OCI-LY3 (cell line): ENCODE data around the gene MACROD2.

Source experiments
- H2AFZ ChIP-seq: fragments of 200-600, 300-600 bp; shearing (Covaris generic); 2 replicates; pipeline ENCODE4 v1.6.0; 2014; ENCODE audit warnings: antibody characterized with exemption, low read depth, low read length
- H3K27ac ChIP-seq: fragments of 200-600, 300-600 bp; sonication (generic); 2 replicates; pipeline ENCODE4 v1.5.1; 2014; ENCODE audit warnings: mild to moderate bottlenecking, low read length, moderate library complexity, mixed read lengths
- H3K27me3 ChIP-seq: fragments of 200-600, 300-600 bp; sonication (generic); 2 replicates; pipeline ENCODE4 v1.6.1; 2014; ENCODE audit warnings: low read depth, low read length, mixed read lengths
- H3K36me3 ChIP-seq: fragments of 200-600, 300-600 bp; sonication (generic); replicated peaks from 2 replicates; pipeline ENCODE3; 2014; ENCODE audit warnings: low read depth, low read length, mixed read lengths
- H3K4me1 ChIP-seq: fragments of 300-600, 200-600 bp; sonication (generic); 2 replicates; pipeline ENCODE4 v1.6.1; 2014; ENCODE audit warnings: low read length, mixed read lengths
- H3K4me2 ChIP-seq: fragments of 200-600, 300-600 bp; sonication (generic); 2 replicates; pipeline ENCODE4 v1.6.1; 2014; ENCODE audit warnings: low read length, mixed read lengths
- H3K4me3 ChIP-seq: fragments of 300-600, 200-600 bp; sonication (generic); 2 replicates; pipeline ENCODE4 v1.5.1; 2014; ENCODE audit warnings: antibody characterized with exemption, mild to moderate bottlenecking, low read length, moderate library complexity
- H3K79me2 ChIP-seq: fragments of 300-600, 200-600 bp; shearing (Covaris generic); 2 replicates; pipeline ENCODE4 v1.6.1; 2014; ENCODE audit warnings: mild to moderate bottlenecking, low read length, mixed read lengths
- H3K9ac ChIP-seq: fragments of 300-600, 200-600 bp; shearing (Covaris generic); 2 replicates; pipeline ENCODE4 v1.6.0; 2014; ENCODE audit warnings: mild to moderate bottlenecking, low read length, moderate library complexity
- H3K9me3 ChIP-seq: fragments of 200-600, 300-600 bp; shearing (Covaris generic); 2 replicates; pipeline ENCODE4 v1.6.1; 2014; ENCODE audit warnings: low read length, mixed read lengths; ENCODE audit not compliant: insufficient read depth
- H4K20me1 ChIP-seq: fragments of 200-600, 300-600 bp; sonication (generic); 2 replicates; pipeline ENCODE4 v1.6.1; 2016; ENCODE audit warnings: low read length, mixed read lengths; ENCODE audit not compliant: insufficient read depth
- EZH2phosphoT487 ChIP-seq: fragments of 200-600 bp; shearing (Covaris generic); IDR thresholded peaks from 2 replicates; pipeline ENCODE4 v1.6.1; 2018; ENCODE audit warnings: antibody characterized with exemption, mixed run types, low read depth
- TF ChIP-seq, protein P1 (sequence below): fragments of 200-600, 300-600 bp; sonication (generic); IDR thresholded peaks from 2 replicates; pipeline ENCODE4 v1.5.1; 2014; ENCODE audit warnings: antibody characterized with exemption, low read length, low read depth

MACROD2 gene

DNA sequence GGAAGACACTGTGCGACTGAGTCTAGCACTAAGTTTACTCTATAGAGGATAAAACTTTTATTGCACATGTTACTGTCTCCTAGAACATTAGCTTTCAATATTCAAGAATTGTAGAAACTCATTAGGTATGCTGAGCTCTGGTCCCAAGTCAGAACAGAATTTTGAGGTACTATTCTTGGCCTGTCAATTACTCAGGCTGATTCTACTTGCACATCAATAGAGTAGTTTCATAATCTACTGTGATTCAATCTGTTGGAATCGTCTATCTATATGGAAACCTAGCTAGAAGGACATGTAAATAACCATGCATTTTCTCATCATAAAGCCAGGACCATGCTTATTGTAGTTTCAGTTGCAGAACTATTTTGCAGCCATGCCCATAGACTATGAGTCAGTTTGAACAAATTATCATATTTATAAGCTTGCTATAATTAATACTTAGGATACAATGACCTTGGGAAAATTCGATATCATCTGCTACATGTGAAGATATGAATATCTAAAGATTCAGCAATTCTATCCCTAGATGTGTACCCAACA lies 300.5 kb downstream of the MACROD2 start:
- Histone ChIP-seq H3K36me3 (no peaks in the 10 kb centered on the region), H2AFZ (no peak overlapping the region), H4K20me1 (no peaks in the 10 kb centered on the region), H3K4me2 (peak overlapping the region; percentile 54), H3K27ac (peak overlapping the region; percentile 28), H3K4me1 (peaks cover 42% of the 10 kb centered on the region), H3K27me3 (peaks cover 8% of the 10 kb centered on the region; the same call in 1 of the 2 replicates), H3K9me3 (no peaks in the 10 kb centered on the region), H3K9ac (no peak overlapping the region), H3K79me2 (no peaks in the 10 kb centered on the region), H3K4me3 (peak overlapping the region; percentile 5; the same call in 1 of the 2 replicates)
- TF ChIP-seq EZH2phosphoT487 = no peak
- TF ChIP-seq, protein P1, sequence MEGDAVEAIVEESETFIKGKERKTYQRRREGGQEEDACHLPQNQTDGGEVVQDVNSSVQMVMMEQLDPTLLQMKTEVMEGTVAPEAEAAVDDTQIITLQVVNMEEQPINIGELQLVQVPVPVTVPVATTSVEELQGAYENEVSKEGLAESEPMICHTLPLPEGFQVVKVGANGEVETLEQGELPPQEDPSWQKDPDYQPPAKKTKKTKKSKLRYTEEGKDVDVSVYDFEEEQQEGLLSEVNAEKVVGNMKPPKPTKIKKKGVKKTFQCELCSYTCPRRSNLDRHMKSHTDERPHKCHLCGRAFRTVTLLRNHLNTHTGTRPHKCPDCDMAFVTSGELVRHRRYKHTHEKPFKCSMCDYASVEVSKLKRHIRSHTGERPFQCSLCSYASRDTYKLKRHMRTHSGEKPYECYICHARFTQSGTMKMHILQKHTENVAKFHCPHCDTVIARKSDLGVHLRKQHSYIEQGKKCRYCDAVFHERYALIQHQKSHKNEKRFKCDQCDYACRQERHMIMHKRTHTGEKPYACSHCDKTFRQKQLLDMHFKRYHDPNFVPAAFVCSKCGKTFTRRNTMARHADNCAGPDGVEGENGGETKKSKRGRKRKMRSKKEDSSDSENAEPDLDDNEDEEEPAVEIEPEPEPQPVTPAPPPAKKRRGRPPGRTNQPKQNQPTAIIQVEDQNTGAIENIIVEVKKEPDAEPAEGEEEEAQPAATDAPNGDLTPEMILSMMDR = no peak

DNA sequence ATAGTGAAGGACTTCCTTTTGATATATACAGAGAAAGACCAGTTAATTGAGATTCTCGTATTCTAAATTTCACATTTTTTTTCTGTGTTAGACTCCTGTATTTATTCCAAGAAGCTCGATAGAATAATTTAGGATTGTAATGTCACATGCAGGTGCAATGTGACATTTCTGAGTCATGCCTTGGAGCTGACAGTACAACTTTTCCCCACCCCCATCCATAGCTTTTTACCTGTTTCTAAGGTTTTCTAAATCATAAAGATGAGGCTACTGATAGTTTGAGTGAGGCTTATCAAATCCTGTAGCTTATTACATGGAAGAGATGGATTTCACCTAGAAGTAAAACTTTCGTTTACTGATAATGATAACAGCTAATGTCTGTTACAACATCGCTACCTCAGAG lies 304.5 kb downstream of the MACROD2 start:
- TF ChIP-seq, protein P1 = no peak
- TF ChIP-seq EZH2phosphoT487 = no peak
- no peak overlapping the region for H3K27ac ChIP-seq
- no peaks in the 10 kb centered on the region for H3K27me3 ChIP-seq
- H3K4me2 ChIP-seq = no peak overlapping the region
- H3K4me3 ChIP-seq = no peak overlapping the region
- H3K9me3 ChIP-seq = no peaks in the 10 kb centered on the region
- H3K36me3 ChIP-seq = no peaks in the 10 kb centered on the region
- peaks cover 31% of the 10 kb centered on the region for H3K4me1 ChIP-seq
- no peak overlapping the region for H3K9ac ChIP-seq
- no peaks in the 10 kb centered on the region for H3K79me2 ChIP-seq
- no peak overlapping the region for H2AFZ ChIP-seq
- no peaks in the 10 kb centered on the region for H4K20me1 ChIP-seq

DNA sequence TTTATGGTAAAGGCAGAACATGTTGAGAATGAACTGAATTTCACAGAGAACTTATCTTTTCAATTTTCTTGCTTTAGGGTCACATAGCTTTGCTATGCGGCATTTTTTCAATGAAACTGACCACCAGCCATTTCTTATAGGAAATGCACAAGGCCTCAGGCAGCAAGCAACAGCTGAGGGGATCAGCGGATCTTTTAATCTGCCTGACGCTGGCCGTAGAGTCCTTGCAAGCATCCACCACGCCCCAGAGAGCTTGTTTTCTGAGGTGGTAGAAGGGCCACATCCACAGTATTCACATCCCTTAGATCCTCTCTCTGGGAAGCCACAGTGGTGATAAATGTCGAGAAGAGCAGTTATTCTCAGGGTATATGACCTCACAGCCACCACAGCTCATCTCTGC lies 307.8 kb downstream of the MACROD2 start:
- TF ChIP-seq EZH2phosphoT487 = no peak
- H3K9ac ChIP-seq = no peak overlapping the region

DNA sequence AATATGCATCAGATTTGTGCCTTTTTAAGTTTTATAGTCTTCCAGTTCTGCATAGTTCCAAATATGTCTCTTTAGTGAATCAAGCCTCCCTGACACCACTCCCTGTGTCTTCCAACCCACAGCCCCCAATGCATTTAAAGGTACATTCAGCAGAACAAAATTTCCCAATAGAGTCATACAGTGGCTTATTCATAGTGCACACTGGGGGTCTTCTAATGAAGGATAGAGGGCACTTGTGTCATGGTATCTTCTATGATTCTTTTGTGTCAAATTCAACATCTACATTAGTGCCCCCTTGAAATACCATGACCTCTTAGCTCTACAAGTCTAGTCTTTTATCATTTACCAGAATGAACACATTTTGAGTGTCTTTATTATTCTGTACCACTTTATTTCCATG lies 308.3 kb downstream of the MACROD2 start:
- Histone ChIP-seq H4K20me1 (no peaks in the 10 kb centered on the region), H3K27ac (no peak overlapping the region), H3K4me1 (no peaks in the 10 kb centered on the region), H3K4me2 (no peak overlapping the region), H3K27me3 (no peaks in the 10 kb centered on the region), H3K4me3 (no peak overlapping the region), H3K9me3 (no peaks in the 10 kb centered on the region), H3K79me2 (no peaks in the 10 kb centered on the region), H2AFZ (no peak overlapping the region), H3K9ac (no peak overlapping the region), H3K36me3 (no peaks in the 10 kb centered on the region)
- TF ChIP-seq, protein P1 = no peak
- TF ChIP-seq EZH2phosphoT487 = no peak

More for the DNA sequence above, 307.8 kb downstream of the MACROD2 start:
- H3K4me3 ChIP-seq = no peak overlapping the region
- no peak overlapping the region for H3K27ac ChIP-seq
- no peak overlapping the region for H3K4me2 ChIP-seq
- no peaks in the 10 kb centered on the region for H4K20me1 ChIP-seq
- no peaks in the 10 kb centered on the region for H3K27me3 ChIP-seq
- no peak overlapping the region for H2AFZ ChIP-seq
- no peaks in the 10 kb centered on the region for H3K9me3 ChIP-seq
- peaks cover under 1% of the 10 kb centered on the region; the same call in 1 of the 2 replicates for H3K4me1 ChIP-seq
- no peaks in the 10 kb centered on the region for H3K36me3 ChIP-seq
- no peaks in the 10 kb centered on the region for H3K79me2 ChIP-seq
